Ishikawa (cell line): Measurements from ENCODE around the gene SUV39H2.
A peak's percentile ranks its signal among the peaks of the same experiment; 100 is the strongest.

Experiments used
- CEBPB ChIP-seq: IDR thresholded peaks from 2 replicates; pipeline ENCODE4 v1.6.1; 2012
- CREB1 ChIP-seq: IDR thresholded peaks from 2 replicates; pipeline ENCODE4 v1.6.1; 2012; ENCODE audit warnings: low read depth
- EGR1 ChIP-seq: IDR thresholded peaks from 2 replicates; pipeline ENCODE4 v1.6.1; 2012
- EP300 ChIP-seq: IDR thresholded peaks from 2 replicates; pipeline ENCODE4 v1.6.1; 2012; ENCODE audit warnings: borderline replicate concordance
- FOXM1 ChIP-seq: IDR thresholded peaks from 2 replicates; pipeline ENCODE4 v1.6.1; 2012; ENCODE audit warnings: low read depth, borderline replicate concordance
- NFIC ChIP-seq: IDR thresholded peaks from 2 replicates; pipeline ENCODE4 v1.6.1; 2012
- RAD21 ChIP-seq: IDR thresholded peaks from 2 replicates; pipeline ENCODE4 v1.6.1; 2012; ENCODE audit warnings: low read depth
- TAF1 ChIP-seq: IDR thresholded peaks from 2 replicates; pipeline ENCODE4 v1.6.1; 2012; ENCODE audit warnings: low read depth, mild to moderate bottlenecking
- TCF12 ChIP-seq: IDR thresholded peaks from 2 replicates; pipeline ENCODE4 v1.6.1; 2012; ENCODE audit warnings: low read depth
- TEAD4 ChIP-seq: IDR thresholded peaks from 2 replicates; pipeline ENCODE4 v1.6.1; 2012
- YY1 ChIP-seq: IDR thresholded peaks from 2 replicates; pipeline ENCODE4 v1.6.1; 2012; ENCODE audit warnings: low read depth
- ZBTB7A ChIP-seq: IDR thresholded peaks from 2 replicates; pipeline ENCODE4 v1.6.1; 2012; ENCODE audit warnings: low read depth
- TF ChIP-seq, protein P1 (sequence below): IDR thresholded peaks from 2 replicates; pipeline ENCODE4 v1.6.1; 2012
- TF ChIP-seq, protein P2 (sequence below): IDR thresholded peaks from 2 replicates; pipeline ENCODE4 v1.6.1; 2012; ENCODE audit warnings: low read depth, mild to moderate bottlenecking
- TF ChIP-seq, protein P3 (sequence below): IDR thresholded peaks from 2 replicates; pipeline ENCODE4 v1.6.1; 2012

The SUV39H2 gene

DNA sequence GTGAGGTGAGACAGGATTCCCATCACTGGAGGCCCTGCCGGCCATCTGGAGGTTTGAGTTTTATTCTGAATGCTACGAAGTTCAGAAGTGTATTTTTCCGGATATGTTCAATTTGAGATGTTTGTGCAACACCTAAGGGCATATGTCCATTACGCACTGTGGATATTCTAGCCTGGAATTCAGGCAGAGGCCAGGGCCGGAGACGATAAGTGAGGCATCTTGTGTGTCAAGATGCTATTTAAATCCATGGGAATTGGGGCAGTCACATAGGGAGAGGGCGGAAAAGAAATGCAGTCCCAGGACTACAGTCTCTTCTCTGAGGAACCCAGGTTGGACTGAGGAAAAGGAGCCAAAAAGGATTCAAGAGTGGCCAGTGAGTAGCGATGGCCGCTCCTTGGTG lies 1.9 kb upstream of the SUV39H2 start:
- TF ChIP-seq YY1 (no peak), FOXM1 (no peak), EP300 (no peak), TEAD4 (no peak), RAD21 (no peak)

DNA sequence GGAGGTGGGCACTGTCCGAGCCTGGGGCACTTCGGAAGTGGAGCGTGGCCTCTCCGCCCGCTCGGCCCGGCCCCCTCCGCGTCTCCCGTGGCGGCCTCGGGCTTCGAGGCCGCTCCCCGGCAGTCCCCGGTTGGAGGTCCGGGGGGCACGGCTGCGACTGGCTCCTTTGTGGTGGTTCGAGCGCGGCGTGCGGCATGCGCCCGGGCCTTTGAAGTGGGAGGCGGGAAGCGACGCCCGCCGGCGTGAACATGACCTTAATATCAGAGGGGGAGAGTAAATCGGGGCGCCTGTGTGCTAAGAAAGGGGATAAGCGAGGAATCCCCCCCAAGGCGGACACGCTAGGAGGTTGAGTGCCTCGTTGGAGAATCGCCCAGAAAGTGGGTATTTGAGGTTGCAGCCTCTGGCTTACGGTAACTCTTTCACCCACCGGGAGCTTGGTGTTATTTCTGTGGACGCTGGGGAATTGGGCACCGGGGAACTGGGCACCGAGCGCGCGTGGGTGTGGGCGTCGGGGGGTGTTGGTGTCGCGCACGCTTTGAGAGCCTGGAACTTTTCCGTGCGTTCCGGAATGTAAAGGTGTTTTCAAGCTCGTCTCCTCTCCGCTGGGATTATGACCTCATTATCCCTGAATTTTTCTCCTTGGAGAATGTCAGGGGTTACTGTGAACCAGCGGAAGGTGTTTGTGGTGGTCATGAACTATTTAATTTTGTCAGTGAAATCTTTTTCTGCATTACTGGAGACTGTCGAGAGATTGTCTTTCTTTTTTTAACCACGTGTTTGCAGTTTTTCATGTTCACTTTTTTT lies 660 bp downstream of the SUV39H2 start:
- TF ChIP-seq, protein P1, sequence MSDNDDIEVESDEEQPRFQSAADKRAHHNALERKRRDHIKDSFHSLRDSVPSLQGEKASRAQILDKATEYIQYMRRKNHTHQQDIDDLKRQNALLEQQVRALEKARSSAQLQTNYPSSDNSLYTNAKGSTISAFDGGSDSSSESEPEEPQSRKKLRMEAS: peak; percentile 46
- peak; percentile 14; the same call in 1 of the 2 replicates for TF ChIP-seq TEAD4
- TF ChIP-seq EGR1: peak; percentile 69
- TF ChIP-seq RAD21: no peak

GRCh38 chr10:14879928-14880193 lies 1.2 kb downstream of the SUV39H2 start:
- TF ChIP-seq EGR1 (no peak), TEAD4 (no peak), TAF1 (no peak), TCF12 (no peak), CREB1 (no peak), EP300 (no peak), ZBTB7A (no peak), CEBPB (no peak), FOXM1 (no peak), NFIC (no peak), RAD21 (no peak), YY1 (no peak)
- TF ChIP-seq, protein P2, sequence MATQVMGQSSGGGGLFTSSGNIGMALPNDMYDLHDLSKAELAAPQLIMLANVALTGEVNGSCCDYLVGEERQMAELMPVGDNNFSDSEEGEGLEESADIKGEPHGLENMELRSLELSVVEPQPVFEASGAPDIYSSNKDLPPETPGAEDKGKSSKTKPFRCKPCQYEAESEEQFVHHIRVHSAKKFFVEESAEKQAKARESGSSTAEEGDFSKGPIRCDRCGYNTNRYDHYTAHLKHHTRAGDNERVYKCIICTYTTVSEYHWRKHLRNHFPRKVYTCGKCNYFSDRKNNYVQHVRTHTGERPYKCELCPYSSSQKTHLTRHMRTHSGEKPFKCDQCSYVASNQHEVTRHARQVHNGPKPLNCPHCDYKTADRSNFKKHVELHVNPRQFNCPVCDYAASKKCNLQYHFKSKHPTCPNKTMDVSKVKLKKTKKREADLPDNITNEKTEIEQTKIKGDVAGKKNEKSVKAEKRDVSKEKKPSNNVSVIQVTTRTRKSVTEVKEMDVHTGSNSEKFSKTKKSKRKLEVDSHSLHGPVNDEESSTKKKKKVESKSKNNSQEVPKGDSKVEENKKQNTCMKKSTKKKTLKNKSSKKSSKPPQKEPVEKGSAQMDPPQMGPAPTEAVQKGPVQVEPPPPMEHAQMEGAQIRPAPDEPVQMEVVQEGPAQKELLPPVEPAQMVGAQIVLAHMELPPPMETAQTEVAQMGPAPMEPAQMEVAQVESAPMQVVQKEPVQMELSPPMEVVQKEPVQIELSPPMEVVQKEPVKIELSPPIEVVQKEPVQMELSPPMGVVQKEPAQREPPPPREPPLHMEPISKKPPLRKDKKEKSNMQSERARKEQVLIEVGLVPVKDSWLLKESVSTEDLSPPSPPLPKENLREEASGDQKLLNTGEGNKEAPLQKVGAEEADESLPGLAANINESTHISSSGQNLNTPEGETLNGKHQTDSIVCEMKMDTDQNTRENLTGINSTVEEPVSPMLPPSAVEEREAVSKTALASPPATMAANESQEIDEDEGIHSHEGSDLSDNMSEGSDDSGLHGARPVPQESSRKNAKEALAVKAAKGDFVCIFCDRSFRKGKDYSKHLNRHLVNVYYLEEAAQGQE: no peak
- TF ChIP-seq, protein P1: no peak
- TF ChIP-seq, protein P3, sequence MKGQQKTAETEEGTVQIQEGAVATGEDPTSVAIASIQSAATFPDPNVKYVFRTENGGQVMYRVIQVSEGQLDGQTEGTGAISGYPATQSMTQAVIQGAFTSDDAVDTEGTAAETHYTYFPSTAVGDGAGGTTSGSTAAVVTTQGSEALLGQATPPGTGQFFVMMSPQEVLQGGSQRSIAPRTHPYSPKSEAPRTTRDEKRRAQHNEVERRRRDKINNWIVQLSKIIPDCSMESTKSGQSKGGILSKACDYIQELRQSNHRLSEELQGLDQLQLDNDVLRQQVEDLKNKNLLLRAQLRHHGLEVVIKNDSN: no peak

- TF ChIP-seq EGR1: no peak
- TF ChIP-seq, protein P2: peak; percentile 69
Measured at GRCh38 chr10:14880229-14880628, 1.6 kb downstream of the SUV39H2 start.

DNA sequence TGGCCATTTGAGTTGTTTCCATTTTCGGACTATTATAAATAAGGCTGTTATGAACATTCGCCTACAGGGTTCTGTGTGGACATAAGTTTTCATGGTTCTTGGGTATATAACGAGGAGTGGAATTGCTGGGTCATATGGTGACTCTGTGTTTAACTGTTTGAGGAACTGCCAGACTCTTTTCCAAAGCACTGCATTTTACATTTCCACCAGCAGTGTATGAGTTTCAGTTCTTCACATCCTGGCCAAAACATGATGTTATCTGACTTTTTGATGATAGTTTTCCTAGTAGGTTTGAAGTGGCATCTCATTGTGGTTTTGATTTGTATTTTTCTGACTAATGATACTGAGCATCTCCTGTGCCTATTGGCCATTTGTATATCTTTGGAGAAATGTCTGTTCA lies 5.4 kb downstream of the SUV39H2 start:
- TF ChIP-seq, protein P1: no peak
- TF ChIP-seq NFIC (no peak), ZBTB7A (no peak), CEBPB (no peak), TAF1 (no peak), CREB1 (no peak), RAD21 (no peak), TCF12 (no peak), FOXM1 (no peak), EP300 (no peak), TEAD4 (no peak), EGR1 (no peak)
- TF ChIP-seq, protein P2: no peak
